Rectal smooth muscle tissue (tissue), 1 donor: ENCODE results near the gene OPRPN.

ENCODE experiments used
- H3K27ac ChIP-seq: one replicate; pipeline ENCODE4 v1.7.0; 2013; ENCODE audit warnings: low read depth, low read length, inconsistent platforms
- H3K27me3 ChIP-seq: one replicate; pipeline ENCODE4 v1.7.0; 2013; ENCODE audit warnings: low read length; ENCODE audit not compliant: control insufficient read depth, insufficient read depth
- H3K36me3 ChIP-seq: one replicate; pipeline ENCODE4 v1.7.0; 2013; ENCODE audit warnings: low read length; ENCODE audit not compliant: control insufficient read depth, insufficient read depth
- H3K4me1 ChIP-seq: one replicate; pipeline ENCODE4 v1.7.0; 2013; ENCODE audit warnings: low read length; ENCODE audit not compliant: control insufficient read depth, insufficient read depth
- H3K4me3 ChIP-seq: one replicate; pipeline ENCODE4 v1.7.0; 2013; ENCODE audit warnings: low read length
- H3K9ac ChIP-seq: one replicate; pipeline ENCODE4 v1.7.0; 2013; ENCODE audit warnings: low read length

The OPRPN gene

GRCh38 chr4:70397580-70397979, at the start of gene OPRPN:
TSS of gene OPRPN (plus strand) at chr4:70397940. CDS start at chr4:70399286, 1,346 bp downstream.
- no peak within 1 kb of the TSS for H3K4me3 ChIP-seq
- no peaks in the 10 kb centered on the region for H3K36me3 ChIP-seq
- no peak within 1 kb of the TSS for H3K27ac ChIP-seq
- no peaks in the 10 kb centered on the region for H3K27me3 ChIP-seq
- H3K9ac ChIP-seq, result no peak within 1 kb of the TSS
- H3K4me1 ChIP-seq, result no peaks in the 10 kb centered on the region

- Histone ChIP-seq H3K27ac (no peak overlapping the region), H3K4me1 (no peaks in the 10 kb centered on the region), H3K9ac (no peak overlapping the region), H3K27me3 (no peaks in the 10 kb centered on the region), H3K4me3 (no peak overlapping the region), H3K36me3 (no peaks in the 10 kb centered on the region)
Observed at GRCh38 chr4:70356185-70356584, 41.6 kb upstream of the OPRPN start.

GRCh38 chr4:70359115-70359661, 38.6 kb upstream of the OPRPN start:
- H3K27me3 ChIP-seq, result no peaks in the 10 kb centered on the region
- H3K36me3 ChIP-seq, result no peaks in the 10 kb centered on the region
- H3K27ac ChIP-seq, result no peak overlapping the region
- no peak overlapping the region for H3K9ac ChIP-seq
- H3K4me3 ChIP-seq, result no peak overlapping the region
- no peaks in the 10 kb centered on the region for H3K4me1 ChIP-seq

- H3K9ac ChIP-seq, result no peak within 1 kb of the TSS
- H3K36me3 ChIP-seq, result no peaks in the 10 kb centered on the region
- H3K4me1 ChIP-seq, result no peaks in the 10 kb centered on the region
- no peak within 1 kb of the TSS for H3K27ac ChIP-seq
- no peak within 1 kb of the TSS for H3K4me3 ChIP-seq
- no peaks in the 10 kb centered on the region for H3K27me3 ChIP-seq
Observed at GRCh38 chr4:70360460-70360859, 37.3 kb upstream of the OPRPN start, which contains the start of gene SMR3A. TSS of gene SMR3A (plus strand) at chr4:70360760. CDS start at chr4:70362116, 1,356 bp downstream.

- no peaks in the 10 kb centered on the region for H3K36me3 ChIP-seq
- H3K27ac ChIP-seq, result no peak overlapping the region
- no peaks in the 10 kb centered on the region for H3K4me1 ChIP-seq
- H3K4me3 ChIP-seq, result no peak overlapping the region
- H3K9ac ChIP-seq, result no peak overlapping the region
- H3K27me3 ChIP-seq, result no peaks in the 10 kb centered on the region
Observed at GRCh38 chr4:70364002-70364401, 33.7 kb upstream of the OPRPN start.

GRCh38 chr4:70365479-70365878, 32.3 kb upstream of the OPRPN start:
- Histone ChIP-seq H3K4me1 (no peaks in the 10 kb centered on the region), H3K27ac (no peak overlapping the region), H3K36me3 (no peaks in the 10 kb centered on the region), H3K9ac (no peak overlapping the region), H3K4me3 (no peak overlapping the region), H3K27me3 (no peaks in the 10 kb centered on the region)

- no peak overlapping the region for H3K27ac ChIP-seq
- H3K4me1 ChIP-seq, result no peaks in the 10 kb centered on the region
- no peak overlapping the region for H3K9ac ChIP-seq
- no peaks in the 10 kb centered on the region for H3K36me3 ChIP-seq
- H3K27me3 ChIP-seq, result no peaks in the 10 kb centered on the region
- H3K4me3 ChIP-seq, result no peak overlapping the region
Observed at GRCh38 chr4:70367813-70368212, 29.9 kb upstream of the OPRPN start.

- no peaks in the 10 kb centered on the region for H3K4me1 ChIP-seq
- H3K4me3 ChIP-seq, result no peak overlapping the region
- no peak overlapping the region for H3K27ac ChIP-seq
- H3K36me3 ChIP-seq, result no peaks in the 10 kb centered on the region
- H3K9ac ChIP-seq, result no peak overlapping the region
- H3K27me3 ChIP-seq, result no peaks in the 10 kb centered on the region
Observed at GRCh38 chr4:70371987-70372386, 25.8 kb upstream of the OPRPN start.

- Histone ChIP-seq H3K27ac (no peak overlapping the region), H3K9ac (no peak overlapping the region), H3K4me1 (no peaks in the 10 kb centered on the region), H3K36me3 (no peaks in the 10 kb centered on the region), H3K27me3 (no peaks in the 10 kb centered on the region), H3K4me3 (no peak overlapping the region)
Observed at GRCh38 chr4:70372760-70373159, 25.0 kb upstream of the OPRPN start.

- H3K4me3 ChIP-seq, result no peak overlapping the region
- no peak overlapping the region for H3K9ac ChIP-seq
- H3K27me3 ChIP-seq, result no peaks in the 10 kb centered on the region
- no peaks in the 10 kb centered on the region for H3K36me3 ChIP-seq
- no peaks in the 10 kb centered on the region for H3K4me1 ChIP-seq
- H3K27ac ChIP-seq, result no peak overlapping the region
Observed at GRCh38 chr4:70380578-70380977, 17.2 kb upstream of the OPRPN start.

- no peak within 1 kb of the TSS for H3K4me3 ChIP-seq
- no peaks in the 10 kb centered on the region for H3K36me3 ChIP-seq
- no peaks in the 10 kb centered on the region for H3K27me3 ChIP-seq
Observed at GRCh38 chr4:70382691-70383181, 15.0 kb upstream of the OPRPN start, which contains the start of gene SMR3B. TSS of gene SMR3B (plus strand) at chr4:70383131. CDS start at chr4:70384511, 1,380 bp downstream.

GRCh38 chr4:70392057-70392776, 5.5 kb upstream of the OPRPN start:
- H3K4me1 ChIP-seq, result no peaks in the 10 kb centered on the region
- H3K4me3 ChIP-seq, result no peak overlapping the region
- no peaks in the 10 kb centered on the region for H3K36me3 ChIP-seq
- H3K27me3 ChIP-seq, result no peaks in the 10 kb centered on the region
- no peak overlapping the region for H3K9ac ChIP-seq
- H3K27ac ChIP-seq, result no peak overlapping the region

More at GRCh38 chr4:70382691-70383181, 15.0 kb upstream of the OPRPN start, which contains the start of gene SMR3B:
- Histone ChIP-seq H3K4me1 (no peaks in the 10 kb centered on the region), H3K9ac (no peak within 1 kb of the TSS), H3K27ac (no peak within 1 kb of the TSS)

GRCh38 chr4:70399319-70399718, 1.6 kb downstream of the OPRPN start:
- Histone ChIP-seq H3K36me3 (no peaks in the 10 kb centered on the region), H3K4me1 (no peaks in the 10 kb centered on the region), H3K9ac (no peak overlapping the region), H3K27me3 (no peaks in the 10 kb centered on the region), H3K27ac (no peak overlapping the region), H3K4me3 (no peak overlapping the region)
